Measurements from ENCODE around the gene RASGRF1.

DNA sequence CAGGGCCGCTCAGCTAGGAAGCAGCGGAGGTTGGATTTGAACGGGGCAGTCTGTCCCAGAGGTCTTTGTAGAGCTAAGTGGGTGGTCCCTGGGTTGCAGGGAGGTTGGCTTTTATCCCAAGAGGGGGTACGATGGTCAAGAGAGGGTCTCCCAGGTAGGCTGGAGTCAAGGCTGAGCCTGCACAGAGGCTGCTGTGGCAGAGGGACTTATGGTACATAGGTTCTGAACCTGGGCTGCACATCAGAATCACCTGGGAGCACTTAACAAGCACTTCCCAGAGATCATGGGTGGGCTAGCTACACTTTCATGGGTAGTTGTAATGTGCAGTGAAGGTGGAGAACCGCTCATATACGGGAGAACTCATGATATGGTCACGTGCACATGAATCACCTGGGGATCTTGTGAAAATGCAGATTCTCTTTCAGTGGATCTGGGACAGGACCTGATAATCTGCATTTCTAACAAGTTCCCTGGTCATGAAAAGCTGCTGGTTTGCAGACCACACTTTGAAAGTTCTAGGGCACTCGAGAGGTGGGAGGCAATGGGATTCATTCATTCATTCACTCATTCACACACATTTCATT is 2.9 kb upstream of the RASGRF1 start:
- TF ChIP-seq, protein P1, sequence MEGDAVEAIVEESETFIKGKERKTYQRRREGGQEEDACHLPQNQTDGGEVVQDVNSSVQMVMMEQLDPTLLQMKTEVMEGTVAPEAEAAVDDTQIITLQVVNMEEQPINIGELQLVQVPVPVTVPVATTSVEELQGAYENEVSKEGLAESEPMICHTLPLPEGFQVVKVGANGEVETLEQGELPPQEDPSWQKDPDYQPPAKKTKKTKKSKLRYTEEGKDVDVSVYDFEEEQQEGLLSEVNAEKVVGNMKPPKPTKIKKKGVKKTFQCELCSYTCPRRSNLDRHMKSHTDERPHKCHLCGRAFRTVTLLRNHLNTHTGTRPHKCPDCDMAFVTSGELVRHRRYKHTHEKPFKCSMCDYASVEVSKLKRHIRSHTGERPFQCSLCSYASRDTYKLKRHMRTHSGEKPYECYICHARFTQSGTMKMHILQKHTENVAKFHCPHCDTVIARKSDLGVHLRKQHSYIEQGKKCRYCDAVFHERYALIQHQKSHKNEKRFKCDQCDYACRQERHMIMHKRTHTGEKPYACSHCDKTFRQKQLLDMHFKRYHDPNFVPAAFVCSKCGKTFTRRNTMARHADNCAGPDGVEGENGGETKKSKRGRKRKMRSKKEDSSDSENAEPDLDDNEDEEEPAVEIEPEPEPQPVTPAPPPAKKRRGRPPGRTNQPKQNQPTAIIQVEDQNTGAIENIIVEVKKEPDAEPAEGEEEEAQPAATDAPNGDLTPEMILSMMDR (conservative IDR thresholded peaks at IDR 0.05; ENCODE audit: low read depth, low read length) = no peak
- TF ChIP-seq EZH2 (IDR thresholded peaks at IDR 0.05; ENCODE audit: low read length, unreplicated experiment) = no peak
